CD1c-positive myeloid dendritic cell (primary cell): ENCODE measurements around the gene ADAMTS17.

Experiments
- DNase-seq: peaks from one replicate; pipeline ENCODE4 v3.0.0-alpha.2; 2016; ENCODE audit errors: extremely low spot score

Gene ADAMTS17

DNA sequence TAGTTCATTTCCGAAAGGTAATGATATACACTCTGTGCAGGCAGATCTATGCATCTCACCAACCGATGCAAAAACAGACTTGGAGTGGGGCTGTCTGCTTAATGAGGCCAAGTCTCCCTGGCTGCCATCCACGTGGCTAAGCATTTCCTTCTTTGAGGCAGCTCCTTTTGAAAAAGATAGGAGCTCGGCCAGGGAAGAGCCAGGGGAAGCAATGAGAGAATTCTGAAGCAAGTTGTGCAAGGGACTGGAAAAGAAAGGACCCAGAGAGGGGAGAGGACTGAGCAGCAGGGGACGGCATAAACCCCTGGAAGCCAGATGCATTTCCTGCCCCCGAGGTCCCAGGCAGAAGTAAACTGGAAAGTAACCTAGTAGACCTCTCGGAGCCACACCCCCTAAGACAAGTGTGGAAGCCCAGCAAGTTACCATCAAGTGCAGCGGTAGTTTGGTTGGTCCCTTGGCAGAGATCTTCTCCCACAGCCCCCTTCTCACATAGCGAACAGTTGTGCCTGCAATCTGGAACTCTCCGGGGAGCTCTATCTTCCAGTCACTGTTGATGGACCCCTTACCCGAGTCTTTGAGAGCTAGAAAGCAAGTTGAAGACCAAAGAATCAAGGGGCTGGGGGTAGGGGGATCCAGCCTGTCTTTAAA lies 288.2 kb downstream of the ADAMTS17 start:
- DNase-seq: no peak

DNA sequence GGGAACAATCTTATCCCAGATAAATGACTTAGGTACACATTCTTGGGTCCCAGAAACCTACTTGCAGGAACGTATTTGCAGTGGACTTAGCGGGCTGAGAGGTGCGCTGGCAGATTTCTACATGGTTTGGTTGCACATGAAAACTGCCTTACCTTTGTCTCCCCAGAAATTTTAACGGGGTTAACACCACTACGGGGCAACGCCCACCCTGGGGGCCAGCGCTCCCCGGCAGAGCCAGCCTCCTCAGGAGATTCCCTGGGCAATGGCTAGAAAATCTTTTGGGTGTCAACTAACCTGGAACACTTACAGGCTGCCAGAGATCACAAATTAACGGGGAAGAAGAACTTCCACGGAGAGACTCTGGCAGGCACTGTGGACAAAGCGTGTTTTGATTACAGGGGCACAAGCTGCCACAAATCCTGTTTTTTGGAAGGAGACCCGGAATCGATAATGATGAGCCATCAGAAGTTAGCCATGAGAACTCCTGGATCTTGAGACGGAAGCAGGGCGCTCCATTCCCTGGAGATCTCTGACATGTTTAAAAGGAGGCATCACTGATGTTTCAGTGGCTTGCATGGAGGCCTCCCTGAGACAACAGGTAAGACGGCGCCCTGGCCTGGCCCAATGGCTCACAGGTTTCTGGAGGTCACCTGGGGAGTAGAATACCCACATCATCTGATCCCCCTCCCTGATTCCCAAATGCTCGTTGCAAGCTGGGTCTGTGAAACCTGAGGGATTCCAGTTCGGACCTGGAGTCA lies 288.9 kb downstream of the ADAMTS17 start:
- DNase-seq: no peak

DNA sequence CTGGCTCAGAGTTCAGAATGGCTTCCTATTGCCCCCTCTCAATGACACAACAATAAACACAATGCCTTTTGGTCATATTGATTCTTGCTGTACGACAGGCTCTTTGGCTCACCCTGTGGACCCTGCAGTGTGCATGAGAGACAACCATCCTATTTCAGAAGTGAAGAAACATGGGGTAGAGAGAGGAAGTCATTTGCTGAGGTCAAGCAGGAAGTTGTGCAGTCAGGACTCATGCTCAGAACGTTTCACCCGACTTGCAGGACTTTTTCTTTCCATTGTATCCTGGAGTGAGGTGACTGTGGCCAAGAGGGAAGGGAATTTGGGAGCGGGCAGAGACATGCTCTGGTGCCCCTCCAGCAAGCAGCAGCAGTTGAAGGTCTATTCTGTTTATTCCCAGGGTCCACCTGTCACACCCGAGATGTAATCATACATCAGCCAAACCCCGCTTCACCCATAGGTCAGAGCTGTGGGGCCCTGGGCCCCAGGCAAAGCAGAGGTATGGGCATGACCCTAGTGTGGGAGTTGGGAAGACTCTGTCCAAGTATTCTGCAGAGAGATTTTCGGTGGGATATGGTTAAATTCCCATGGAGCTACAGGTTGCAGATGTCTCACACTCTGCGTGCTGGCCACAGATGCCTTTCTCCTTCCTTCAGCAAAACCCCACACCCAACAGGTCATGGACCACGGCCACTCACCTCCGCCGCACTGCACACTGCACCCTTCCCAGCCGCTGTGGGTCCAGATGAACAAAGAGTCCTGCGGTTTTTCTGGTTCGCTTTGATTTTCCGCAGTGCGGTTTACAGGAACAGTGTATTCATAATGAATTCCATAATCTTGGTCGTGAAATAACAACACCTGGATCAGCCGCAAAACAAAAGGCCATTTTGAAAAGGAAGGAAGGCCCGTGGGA lies 290.6 kb downstream of the ADAMTS17 start:
- DNase-seq: no peak

DNA sequence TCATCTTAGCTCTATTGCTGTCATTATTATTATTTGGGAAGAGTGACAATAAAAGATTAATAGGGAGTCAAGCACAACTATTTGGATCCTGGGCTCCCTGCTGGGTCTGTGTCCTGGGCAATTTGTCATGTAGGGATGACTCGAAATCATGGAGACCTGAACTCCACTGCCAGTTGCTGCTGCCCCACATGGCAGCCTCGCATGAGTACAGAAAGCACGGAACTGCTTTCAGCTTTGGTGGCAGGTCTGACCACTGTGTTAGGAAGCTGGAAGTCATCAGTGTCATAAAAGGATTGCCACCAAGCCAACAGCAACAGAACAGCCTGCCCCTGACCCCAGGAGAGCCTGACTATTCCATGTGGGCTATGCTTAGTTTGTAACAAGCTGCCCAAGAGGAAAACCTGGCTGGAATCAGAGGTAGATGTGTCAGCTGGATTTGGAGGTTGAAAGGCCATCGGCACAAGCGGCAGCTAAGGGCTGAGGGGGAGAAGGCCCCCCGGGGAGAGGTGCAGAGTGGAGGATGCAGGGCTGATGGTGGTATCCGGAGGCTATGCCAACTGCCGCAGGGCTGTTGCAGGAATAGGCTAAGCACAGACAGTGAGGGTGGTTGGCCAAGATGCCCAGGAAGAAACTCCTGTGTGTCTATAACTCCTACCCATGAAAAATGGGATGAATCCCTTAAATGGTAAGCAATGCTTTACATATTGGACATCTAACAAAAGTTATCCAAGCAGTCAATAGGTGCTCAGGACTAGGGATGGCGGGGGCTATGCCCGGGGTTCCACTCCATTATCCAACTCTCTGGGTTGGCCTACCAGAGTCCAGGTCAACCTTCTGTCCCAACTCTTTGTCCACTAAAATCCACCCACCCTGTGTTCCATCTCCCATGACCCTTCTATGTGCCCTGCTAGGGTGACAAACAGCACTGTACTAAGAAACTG lies 291.6 kb downstream of the ADAMTS17 start:
- DNase-seq: no peak

DNA sequence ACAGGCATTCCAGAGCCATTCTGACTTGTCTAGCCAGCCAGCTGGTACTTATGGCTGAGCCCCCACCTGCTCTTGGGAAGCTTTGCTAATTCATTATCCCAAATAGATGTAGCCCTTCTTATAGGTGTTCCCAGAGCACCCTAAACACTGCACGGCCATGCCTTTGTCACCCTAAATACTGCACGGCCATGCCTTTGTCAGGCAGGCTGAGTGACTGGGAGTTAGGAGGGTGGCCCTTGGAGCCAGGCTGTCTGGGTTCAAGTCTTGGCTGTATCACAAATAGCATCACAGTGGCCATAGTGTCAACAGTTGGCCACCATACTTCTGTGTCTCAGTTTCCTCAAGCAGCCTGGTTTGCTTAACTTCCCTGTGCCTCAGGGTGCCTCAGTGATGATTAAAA lies 292.3 kb downstream of the ADAMTS17 start:
- DNase-seq: no peak

DNA sequence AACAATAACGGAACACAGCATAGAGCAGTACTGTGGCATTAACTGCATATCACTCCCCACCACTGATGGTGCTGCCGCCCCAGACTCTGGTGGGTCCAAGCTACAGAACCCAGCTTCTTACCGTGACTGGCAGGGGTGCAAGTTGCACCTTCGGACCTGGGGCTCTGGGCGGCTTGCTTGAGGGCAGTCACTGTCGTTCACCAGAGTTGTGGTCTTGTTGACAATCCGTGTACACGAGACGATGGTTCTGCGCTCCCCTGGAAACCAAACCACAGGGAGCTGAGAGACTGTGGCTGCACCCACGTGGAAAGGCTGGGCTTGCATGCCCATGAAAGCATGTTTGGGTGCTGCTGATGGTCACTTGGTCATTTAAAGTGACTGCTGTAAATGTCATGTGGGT lies 293.0 kb downstream of the ADAMTS17 start:
- DNase-seq: no peak

DNA sequence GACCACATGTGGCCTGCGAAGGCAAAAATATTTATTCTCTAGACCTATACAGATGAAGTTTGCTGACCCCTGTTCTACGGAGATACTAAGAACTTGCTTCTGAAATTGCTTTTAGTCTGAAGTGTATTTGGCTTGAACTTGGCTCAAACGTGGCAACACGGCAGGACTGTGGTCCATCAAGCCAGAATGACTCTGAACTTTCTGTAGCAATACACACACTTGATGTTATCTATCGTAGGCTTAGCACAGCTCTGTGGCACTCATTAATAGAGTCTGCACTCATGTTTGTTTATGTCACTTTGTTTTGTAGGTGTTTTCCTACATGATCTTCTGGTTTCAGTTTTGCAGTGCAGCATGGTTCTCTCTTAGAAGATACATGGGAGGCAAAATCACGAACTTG lies 298.1 kb downstream of the ADAMTS17 start:
- no peak for DNase-seq

DNA sequence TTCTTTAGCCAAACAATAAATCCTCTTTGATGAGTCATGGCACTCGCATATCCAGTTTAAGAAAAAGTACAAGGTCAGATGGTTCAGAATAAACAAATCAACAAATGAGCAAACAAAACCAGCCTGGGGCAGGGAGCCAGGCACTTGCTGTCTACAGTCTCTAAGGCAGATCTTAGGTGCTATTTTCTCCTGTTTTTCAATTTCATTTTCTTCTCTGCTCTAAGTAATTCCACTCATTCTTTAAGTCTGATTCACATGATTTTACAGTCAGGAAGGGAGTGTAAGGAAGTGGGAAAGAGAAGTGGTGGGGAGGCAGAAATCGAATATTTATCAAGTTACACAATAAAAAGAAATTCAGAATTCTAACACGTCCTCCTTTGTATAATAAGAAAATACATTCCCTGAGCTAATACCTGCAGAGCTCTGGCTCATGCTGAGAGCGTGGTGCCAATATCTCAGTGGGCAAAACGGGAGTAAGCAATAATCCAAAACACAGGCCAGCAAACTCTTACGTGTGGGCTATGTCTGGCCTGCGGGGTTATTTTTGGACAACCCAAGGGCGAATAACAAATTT lies 298.6 kb downstream of the ADAMTS17 start:
- no peak for DNase-seq

DNA sequence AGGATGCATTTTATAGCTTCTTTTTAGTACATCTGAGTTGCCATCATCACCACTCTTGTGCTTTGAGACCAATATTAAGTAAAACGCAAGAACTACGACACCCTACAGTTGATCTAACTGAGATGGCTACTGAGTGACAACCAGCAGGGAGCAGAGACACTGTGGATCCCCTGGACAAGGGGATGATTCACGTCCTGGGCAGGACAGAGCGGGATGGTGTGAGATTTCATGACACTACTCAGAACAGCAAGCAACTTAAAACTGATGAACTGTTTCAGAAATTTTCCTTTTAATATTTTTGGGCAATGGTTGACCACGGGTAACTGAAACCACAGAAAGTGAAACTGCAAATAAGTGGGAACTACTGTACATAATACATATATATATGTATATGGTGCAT lies 299.2 kb downstream of the ADAMTS17 start:
- no peak for DNase-seq

DNA sequence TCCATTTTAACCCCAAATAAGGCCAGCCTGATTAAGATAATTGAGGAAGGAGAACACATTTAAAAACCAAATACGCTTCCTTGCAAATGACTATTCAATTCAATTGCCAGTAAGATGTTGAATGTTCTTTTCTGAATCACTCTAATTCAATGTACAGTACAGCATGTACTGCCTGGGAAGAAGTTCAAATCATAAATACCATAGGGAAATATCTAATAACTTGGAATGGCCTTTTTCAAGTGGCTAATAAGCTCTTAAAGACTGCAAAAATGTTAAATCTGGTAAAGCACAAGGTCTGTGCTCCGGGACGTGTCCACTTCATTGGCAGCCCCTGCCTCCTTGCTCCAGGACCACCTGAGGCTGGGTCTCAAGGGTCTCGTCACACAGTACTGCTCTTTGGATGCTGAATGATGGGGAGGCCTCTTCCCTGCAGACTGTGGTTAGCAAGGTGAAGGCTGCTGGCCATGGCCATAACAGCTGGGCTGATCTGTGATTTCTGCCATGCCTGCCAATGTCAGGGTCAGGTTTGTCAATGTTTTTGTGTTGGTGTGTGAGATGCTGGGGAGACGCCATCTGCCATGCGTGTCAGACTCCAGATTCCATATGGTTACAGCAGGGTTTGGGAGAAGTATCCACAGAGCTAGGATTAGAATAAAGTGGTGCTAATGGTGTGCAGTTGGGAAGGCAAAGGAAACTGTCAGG lies 300.5 kb downstream of the ADAMTS17 start:
- no peak for DNase-seq

DNA sequence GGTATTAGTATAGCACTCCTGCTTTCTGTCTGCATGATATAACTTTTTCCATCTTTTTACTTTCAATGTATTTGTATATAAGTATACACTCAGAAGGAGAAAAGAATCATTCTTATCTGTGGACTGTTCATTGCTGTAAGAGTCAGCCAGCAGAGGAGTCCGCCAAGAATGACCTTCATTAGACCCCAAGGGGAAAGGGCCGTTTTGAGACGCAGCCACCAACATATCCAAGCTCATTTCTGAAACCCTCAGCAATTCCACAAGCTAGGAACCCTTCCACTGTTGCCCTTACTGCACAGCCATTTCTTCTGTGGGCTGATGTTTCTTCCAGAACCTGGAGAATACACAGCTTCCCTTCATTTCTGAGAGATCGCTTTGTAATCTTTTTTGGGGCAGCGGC lies 301.8 kb downstream of the ADAMTS17 start:
- no peak for DNase-seq

DNA sequence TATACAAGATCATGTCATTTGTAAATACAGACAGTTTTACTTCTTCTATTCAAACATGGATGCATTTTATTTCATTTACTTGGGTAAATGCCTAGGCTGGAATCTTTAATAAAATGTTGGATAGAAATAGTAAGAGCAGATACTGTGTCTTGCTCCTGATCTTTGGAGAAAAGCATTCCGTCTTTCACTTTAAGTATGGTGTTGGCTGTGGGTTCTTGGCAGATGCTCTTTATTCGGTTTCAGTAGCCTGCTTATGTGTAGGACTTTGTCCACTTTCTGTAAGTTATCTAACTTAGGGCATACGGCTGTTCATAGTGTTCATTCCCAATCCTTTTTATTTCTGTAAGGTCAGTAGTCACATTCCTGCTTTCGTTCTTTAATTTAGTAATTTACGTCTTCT lies 303.0 kb downstream of the ADAMTS17 start:
- DNase-seq: no peak

DNA sequence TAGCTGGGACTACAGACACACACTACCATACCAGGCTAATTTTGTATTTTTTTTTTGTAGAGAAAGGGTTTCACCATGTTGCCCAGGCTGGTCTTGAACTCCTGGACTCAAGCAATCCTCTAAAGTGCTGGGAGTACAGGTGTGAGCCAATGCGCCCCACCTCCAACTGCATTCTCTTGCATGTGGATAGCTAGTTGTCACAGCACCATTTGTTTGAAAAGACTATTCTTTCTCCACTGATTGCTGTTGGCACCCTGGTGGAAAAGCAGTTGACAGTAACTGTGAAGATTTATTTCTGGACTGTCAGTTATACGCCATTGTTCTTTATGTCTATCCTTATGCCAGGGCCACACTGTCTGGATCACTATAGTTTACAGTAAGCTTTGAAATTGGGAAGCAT lies 303.9 kb downstream of the ADAMTS17 start:
- no peak for DNase-seq

DNA sequence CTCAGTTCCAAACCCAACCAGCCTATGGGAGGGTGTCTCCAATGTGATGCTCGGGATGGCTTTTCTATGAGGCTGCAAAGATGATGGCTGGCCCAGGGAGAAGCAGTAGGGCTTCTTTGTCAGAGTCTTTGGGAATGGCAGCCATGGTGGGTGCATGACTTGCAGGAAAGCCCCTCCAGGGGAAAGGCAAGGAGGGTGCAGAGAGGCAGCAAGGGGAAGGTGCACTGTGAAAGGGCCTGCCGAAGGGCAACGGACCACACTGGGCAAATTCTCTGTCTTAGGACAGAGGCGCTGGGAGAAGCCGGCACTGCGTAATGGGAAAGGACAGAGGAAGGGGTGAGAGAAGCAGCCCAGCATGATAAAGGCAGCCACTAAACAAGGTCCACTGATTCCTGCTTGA lies 305.8 kb downstream of the ADAMTS17 start:
- no peak for DNase-seq

DNA sequence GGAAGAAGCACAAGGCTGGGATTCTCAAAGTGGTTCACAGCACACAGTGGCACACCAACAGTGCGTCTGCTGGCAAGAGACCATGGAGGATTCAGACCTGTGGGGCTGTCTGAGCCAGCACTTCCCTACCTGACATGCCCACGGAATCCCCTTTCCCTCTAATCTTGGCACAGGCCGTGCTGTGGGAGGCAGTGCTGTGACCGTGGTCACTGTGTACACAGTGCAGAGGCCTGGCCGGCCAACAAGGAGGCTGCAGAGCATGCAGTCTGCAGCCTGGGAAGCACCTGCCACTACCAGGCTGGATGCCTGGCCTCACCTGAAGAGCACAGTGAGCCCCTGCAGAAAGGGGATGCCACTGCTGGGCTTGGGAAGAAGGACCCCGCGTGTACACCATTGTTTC lies 307.6 kb downstream of the ADAMTS17 start:
- DNase-seq: no peak

DNA sequence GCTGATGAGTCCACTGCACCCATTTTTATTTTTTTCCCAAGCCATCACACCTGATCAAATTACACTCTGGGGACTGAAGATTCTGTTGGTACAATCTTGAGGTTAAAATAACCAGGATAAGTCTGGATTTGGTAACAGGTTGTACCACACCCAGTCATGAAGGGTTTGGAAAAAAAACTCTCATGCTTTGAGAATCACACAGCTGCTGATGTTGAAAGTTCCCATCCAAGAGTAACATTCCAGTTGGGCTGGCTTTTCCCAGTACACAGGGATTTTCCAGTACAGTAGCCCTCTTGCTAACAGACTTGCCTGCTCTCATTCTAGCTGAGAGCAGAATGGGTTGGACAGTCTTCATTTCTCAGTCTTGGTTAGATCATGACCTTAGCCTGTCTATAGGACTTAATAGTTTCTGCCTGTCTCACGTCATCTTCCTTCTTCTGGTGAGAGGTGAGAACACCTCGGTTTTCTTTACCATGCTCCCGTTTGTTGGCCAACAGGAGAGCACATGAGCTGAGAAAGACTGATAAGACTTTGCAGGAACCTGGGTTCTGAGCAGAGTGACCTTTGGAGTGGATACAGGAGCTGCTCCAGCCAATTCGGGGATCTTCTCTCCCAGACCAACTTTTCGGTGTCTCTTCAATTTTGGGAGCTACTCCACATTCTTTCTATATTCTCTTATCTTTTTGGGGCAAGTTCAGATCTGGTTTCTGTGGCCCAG lies 308.5 kb downstream of the ADAMTS17 start:
- no peak for DNase-seq

DNA sequence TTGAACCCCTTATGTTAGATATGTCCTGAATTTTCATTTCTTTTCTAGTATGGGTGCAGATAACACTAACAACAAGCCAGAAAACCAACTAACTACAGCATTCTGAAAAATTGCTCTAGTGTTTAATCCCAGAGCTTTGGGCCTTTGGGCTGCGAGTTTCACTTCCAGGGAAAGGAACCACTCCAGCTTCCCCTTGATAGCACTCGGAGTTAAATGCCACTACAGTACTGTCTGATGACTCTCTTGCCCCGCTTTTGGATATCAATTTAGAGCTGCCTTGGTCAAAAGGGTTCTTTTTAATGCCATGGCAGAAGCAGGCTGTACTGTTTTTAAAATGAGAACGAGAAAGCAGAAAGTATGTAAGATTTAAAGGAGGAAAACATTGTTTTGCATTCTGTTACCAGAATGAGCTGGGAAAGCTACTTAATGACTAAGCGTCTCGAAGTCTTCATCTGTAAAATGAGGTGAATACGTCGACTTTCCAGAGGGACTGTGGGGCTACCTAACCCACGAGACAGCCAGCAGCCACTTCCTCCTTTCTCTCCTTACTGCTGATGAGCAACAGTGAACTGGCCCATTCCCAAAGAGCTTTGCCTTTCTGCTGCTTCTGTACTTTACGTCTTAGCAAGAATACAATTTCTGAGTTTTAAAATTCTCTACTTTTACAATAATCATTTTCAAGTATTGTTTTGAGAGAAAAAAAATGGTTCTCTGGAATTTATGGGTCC lies 309.3 kb downstream of the ADAMTS17 start:
- no peak for DNase-seq

DNA sequence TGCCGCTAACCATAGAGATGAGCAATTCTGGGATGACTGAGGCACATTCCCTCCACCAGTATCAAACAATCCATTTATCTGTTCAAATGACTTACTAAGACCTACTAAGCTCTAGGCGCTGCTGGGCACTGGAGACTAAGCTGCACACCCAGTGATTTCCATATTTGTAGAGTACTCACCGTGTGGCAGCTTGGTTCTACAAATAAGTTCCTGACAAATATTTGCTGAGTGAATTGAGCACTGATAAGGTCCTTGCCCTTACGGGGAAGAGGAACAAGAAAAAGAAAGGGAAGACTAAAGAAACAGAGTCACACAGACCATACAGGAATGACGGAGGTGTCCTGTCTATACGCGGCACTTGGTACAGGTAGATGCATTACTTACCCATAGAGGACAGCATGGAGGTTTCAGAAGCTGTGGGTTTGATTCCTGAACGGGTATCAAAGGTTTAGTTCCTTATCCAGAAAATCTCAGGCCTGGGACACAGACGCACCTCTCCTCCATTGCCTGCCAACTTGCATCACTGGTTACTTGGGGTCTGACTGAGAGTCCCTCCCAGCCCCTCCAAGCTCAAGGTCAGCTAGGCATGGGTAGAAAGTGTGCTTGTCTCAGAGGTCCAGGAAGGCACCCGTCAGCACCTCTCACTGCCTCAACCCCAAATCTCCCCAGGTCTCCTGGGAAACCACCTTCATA lies 310.0 kb downstream of the ADAMTS17 start:
- no peak for DNase-seq
